HEK293 (cell line): Measurements from ENCODE around the gene GNB1L.

Experiments used
- ZBTB8A ChIP-seq: fragments of 450-650 bp; formaldehyde crosslinking; IDR thresholded peaks from 2 replicates; pipeline ENCODE4 v1.5.1; 2016; ENCODE audit warnings: missing biosample characterization, missing genetic modification characterization
- ZNF585B ChIP-seq: fragments of 450-650 bp; formaldehyde crosslinking; IDR thresholded peaks from 2 replicates; pipeline ENCODE4 v1.5.1; 2016; ENCODE audit warnings: missing biosample characterization, missing genetic modification characterization
- ZNF658 ChIP-seq: fragments of 450-650 bp; formaldehyde crosslinking; IDR thresholded peaks from 2 replicates; pipeline ENCODE4; 2016; ENCODE audit warnings: missing biosample characterization, missing genetic modification characterization
- ZNF747 ChIP-seq: fragments of 450-650 bp; formaldehyde crosslinking; IDR thresholded peaks from 2 replicates; pipeline ENCODE4 v1.5.1; 2016; ENCODE audit warnings: missing biosample characterization, missing genetic modification characterization
- TF ChIP-seq, protein P1 (sequence below): fragments of 450-650 bp; formaldehyde crosslinking; IDR thresholded peaks from 2 replicates; pipeline ENCODE4 v1.5.1; 2016; ENCODE audit warnings: missing biosample characterization, missing genetic modification characterization
- TF ChIP-seq, protein P2 (sequence below): fragments of 450-650 bp; formaldehyde crosslinking; IDR thresholded peaks from 2 replicates; pipeline ENCODE4 v1.5.1; 2016; ENCODE audit warnings: missing biosample characterization, missing genetic modification characterization, borderline replicate concordance
- TF ChIP-seq, protein P3 (sequence below): fragments of 450-650 bp; formaldehyde crosslinking; IDR thresholded peaks from 2 replicates; pipeline ENCODE4 v1.5.1; 2016; ENCODE audit warnings: missing biosample characterization, missing genetic modification characterization

DNA sequence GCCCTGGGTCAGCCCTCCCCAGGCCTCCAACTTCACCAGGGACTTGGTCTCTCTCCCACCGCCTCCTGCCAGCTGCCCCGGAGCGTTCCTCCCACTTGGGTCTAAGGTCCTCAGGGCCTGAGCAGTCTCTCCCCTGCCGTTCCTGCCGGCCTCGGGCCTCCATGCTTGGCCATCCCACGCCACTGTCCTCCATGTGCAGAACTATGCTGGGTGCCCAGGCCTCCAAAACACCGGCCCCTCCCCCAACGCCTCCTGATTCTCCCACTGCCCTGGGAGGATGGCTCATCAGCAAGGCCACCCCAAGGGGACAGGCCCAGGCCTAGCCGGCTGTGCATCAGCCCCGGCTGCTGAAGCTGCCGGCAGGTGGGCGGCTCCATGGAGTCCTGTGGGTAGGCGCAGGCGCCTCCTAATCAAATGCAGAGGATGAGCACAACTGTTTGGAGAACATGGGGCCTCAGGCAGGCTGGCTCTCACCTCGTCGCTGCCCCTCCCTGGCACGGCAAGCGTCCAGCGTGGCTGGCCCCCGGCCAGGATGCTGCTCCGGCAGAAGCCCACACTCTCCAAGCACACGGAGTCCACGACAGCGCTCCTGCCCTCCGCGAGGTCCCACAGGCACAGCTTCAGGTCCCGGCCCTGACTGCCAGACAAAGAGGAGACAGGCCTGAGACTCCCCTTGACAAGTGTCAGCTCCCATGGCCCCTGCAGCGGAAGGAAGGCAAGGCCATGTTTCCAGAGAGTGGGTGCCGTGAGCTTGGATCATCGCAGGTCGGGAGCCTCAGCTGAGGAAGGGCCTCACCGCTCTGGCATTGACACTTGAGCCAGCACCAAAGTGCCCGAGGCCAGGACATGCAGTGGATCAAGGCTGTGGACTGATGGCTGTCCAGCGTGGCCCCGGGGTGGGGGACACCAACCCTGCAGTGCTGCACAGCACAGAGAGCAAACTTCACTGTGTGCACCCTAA, 42.6 kb downstream of the GNB1L start:
- TF ChIP-seq ZNF658 (tag by site-specific recombination) (no peak), ZNF585B (tag by site-specific recombination) (no peak), ZBTB8A (tag by site-specific recombination) (no peak), ZNF747 (tag by site-specific recombination) (no peak)
- TF ChIP-seq, protein P1, sequence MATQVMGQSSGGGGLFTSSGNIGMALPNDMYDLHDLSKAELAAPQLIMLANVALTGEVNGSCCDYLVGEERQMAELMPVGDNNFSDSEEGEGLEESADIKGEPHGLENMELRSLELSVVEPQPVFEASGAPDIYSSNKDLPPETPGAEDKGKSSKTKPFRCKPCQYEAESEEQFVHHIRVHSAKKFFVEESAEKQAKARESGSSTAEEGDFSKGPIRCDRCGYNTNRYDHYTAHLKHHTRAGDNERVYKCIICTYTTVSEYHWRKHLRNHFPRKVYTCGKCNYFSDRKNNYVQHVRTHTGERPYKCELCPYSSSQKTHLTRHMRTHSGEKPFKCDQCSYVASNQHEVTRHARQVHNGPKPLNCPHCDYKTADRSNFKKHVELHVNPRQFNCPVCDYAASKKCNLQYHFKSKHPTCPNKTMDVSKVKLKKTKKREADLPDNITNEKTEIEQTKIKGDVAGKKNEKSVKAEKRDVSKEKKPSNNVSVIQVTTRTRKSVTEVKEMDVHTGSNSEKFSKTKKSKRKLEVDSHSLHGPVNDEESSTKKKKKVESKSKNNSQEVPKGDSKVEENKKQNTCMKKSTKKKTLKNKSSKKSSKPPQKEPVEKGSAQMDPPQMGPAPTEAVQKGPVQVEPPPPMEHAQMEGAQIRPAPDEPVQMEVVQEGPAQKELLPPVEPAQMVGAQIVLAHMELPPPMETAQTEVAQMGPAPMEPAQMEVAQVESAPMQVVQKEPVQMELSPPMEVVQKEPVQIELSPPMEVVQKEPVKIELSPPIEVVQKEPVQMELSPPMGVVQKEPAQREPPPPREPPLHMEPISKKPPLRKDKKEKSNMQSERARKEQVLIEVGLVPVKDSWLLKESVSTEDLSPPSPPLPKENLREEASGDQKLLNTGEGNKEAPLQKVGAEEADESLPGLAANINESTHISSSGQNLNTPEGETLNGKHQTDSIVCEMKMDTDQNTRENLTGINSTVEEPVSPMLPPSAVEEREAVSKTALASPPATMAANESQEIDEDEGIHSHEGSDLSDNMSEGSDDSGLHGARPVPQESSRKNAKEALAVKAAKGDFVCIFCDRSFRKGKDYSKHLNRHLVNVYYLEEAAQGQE (tag by site-specific recombination): no peak
- TF ChIP-seq, protein P2, sequence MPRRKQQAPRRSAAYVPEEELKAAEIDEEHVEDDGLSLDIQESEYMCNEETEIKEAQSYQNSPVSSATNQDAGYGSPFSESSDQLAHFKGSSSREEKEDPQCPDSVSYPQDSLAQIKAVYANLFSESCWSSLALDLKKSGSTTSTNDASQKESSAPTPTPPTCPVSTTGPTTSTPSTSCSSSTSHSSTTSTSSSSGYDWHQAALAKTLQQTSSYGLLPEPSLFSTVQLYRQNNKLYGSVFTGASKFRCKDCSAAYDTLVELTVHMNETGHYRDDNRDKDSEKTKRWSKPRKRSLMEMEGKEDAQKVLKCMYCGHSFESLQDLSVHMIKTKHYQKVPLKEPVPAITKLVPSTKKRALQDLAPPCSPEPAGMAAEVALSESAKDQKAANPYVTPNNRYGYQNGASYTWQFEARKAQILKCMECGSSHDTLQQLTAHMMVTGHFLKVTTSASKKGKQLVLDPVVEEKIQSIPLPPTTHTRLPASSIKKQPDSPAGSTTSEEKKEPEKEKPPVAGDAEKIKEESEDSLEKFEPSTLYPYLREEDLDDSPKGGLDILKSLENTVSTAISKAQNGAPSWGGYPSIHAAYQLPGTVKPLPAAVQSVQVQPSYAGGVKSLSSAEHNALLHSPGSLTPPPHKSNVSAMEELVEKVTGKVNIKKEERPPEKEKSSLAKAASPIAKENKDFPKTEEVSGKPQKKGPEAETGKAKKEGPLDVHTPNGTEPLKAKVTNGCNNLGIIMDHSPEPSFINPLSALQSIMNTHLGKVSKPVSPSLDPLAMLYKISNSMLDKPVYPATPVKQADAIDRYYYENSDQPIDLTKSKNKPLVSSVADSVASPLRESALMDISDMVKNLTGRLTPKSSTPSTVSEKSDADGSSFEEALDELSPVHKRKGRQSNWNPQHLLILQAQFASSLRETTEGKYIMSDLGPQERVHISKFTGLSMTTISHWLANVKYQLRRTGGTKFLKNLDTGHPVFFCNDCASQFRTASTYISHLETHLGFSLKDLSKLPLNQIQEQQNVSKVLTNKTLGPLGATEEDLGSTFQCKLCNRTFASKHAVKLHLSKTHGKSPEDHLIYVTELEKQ (tag by site-specific recombination): no peak
- TF ChIP-seq, protein P3, sequence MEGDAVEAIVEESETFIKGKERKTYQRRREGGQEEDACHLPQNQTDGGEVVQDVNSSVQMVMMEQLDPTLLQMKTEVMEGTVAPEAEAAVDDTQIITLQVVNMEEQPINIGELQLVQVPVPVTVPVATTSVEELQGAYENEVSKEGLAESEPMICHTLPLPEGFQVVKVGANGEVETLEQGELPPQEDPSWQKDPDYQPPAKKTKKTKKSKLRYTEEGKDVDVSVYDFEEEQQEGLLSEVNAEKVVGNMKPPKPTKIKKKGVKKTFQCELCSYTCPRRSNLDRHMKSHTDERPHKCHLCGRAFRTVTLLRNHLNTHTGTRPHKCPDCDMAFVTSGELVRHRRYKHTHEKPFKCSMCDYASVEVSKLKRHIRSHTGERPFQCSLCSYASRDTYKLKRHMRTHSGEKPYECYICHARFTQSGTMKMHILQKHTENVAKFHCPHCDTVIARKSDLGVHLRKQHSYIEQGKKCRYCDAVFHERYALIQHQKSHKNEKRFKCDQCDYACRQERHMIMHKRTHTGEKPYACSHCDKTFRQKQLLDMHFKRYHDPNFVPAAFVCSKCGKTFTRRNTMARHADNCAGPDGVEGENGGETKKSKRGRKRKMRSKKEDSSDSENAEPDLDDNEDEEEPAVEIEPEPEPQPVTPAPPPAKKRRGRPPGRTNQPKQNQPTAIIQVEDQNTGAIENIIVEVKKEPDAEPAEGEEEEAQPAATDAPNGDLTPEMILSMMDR (tag by site-specific recombination): no peak
